ENCODE measurements around the gene KAT14.
"Not testable (repeated sequence)": the region's sequence is repeated elsewhere in the genome, so short reads cannot be mapped to it uniquely, and the experiment has no call there.

The KAT14 gene

GRCh38 chr20:18093388-18093787 is 44.3 kb upstream of the KAT14 start:
- H3K4me3 ChIP-seq (ENCODE audit: low read depth, low read length) = no peak overlapping the region
- TF ChIP-seq, protein P1, sequence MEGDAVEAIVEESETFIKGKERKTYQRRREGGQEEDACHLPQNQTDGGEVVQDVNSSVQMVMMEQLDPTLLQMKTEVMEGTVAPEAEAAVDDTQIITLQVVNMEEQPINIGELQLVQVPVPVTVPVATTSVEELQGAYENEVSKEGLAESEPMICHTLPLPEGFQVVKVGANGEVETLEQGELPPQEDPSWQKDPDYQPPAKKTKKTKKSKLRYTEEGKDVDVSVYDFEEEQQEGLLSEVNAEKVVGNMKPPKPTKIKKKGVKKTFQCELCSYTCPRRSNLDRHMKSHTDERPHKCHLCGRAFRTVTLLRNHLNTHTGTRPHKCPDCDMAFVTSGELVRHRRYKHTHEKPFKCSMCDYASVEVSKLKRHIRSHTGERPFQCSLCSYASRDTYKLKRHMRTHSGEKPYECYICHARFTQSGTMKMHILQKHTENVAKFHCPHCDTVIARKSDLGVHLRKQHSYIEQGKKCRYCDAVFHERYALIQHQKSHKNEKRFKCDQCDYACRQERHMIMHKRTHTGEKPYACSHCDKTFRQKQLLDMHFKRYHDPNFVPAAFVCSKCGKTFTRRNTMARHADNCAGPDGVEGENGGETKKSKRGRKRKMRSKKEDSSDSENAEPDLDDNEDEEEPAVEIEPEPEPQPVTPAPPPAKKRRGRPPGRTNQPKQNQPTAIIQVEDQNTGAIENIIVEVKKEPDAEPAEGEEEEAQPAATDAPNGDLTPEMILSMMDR (IDR thresholded peaks at IDR 0.05; ENCODE audit: low read depth, low read length, missing control alignments) = no peak
- in situ Hi-C loops (cut with HindIII; ENCODE audit: low sequenced_read_pairs) = no loop called here
- DNase-seq (ENCODE audit: low read depth) = no peak

DNA sequence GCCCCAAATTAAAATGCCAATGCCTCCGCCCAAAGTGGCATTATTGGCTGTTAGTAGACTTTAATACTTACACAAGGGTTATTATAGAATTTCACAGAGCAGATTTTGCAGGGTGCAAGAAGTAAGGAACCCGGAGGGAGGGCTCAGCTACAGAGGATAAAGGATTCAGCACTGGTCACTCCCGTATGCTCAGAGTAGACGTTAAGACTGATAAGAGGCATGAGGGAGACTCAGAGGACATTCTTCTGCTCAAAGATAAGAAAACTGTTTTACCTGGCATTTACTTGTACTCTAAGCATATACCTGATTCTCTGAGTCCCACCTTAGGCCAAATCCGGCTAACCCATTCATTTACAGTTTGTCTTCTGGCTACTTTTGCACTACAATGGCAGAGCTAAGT is 43.5 kb upstream of the KAT14 start:
- no peak for DNase-seq (ENCODE audit: low read depth)
- in situ Hi-C loops (cut with HindIII; ENCODE audit: low sequenced_read_pairs) = no loop called here
- H3K4me3 ChIP-seq (ENCODE audit: low read depth, low read length) = no peak overlapping the region
- TF ChIP-seq, protein P1 (IDR thresholded peaks at IDR 0.05; ENCODE audit: low read depth, low read length, missing control alignments) = no peak

- DNase-seq (ENCODE audit: low read depth); in situ Hi-C loops (cut with HindIII; ENCODE audit: low sequenced_read_pairs); H3K4me3 ChIP-seq (ENCODE audit: low read depth, low read length): not testable (repeated sequence)
Observed at GRCh38 chr20:18100569-18100968, 37.1 kb upstream of the KAT14 start.

DNA sequence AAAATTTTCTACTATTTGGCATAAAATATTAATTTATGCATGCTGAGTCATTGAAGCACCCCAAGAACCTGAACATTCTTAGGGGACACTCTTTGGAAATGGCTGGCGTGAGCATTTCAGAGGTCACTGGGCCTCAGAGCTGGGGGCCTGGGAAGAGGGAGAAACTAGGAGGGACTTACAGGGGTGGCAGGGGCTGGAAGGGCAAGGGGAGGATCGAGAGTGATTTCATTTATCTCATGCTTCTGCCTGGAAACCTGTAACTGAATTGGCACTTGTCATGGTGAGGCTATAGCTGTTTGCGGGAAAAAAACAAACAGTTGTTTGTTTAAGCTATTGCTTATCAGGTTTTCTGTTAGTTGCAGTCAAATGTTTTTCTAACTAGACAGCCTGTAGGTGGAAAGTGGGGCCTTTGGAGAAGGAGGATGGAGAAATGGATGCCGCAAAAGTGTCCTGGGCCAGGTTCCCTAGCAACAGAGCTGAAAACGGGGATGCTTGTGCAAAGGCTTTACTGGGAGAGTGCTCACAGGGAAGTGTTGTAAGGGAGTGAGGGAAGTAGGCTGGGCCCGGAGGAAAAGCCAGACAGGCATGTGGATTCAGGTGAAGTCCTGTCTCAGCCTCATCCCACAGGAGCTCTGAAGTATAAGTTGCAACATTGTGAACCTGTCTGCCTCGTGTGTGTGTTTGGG is 36.4 kb upstream of the KAT14 start:
- TF ChIP-seq, protein P1 (IDR thresholded peaks at IDR 0.05; ENCODE audit: low read depth, low read length, missing control alignments) = no peak
- no peak overlapping the region for H3K4me3 ChIP-seq (ENCODE audit: low read depth, low read length)
- no peak for DNase-seq (ENCODE audit: low read depth)
- in situ Hi-C loops (cut with HindIII; ENCODE audit: low sequenced_read_pairs) = no loop called here

GRCh38 chr20:18103497-18103896 is 34.2 kb upstream of the KAT14 start:
- TF ChIP-seq, protein P1 (IDR thresholded peaks at IDR 0.05; ENCODE audit: low read depth, low read length, missing control alignments) = no peak
- H3K4me3 ChIP-seq (ENCODE audit: low read depth, low read length) = no peak overlapping the region
- no peak for DNase-seq (ENCODE audit: low read depth)
- in situ Hi-C loops (cut with HindIII; ENCODE audit: low sequenced_read_pairs) = no loop called here

DNA sequence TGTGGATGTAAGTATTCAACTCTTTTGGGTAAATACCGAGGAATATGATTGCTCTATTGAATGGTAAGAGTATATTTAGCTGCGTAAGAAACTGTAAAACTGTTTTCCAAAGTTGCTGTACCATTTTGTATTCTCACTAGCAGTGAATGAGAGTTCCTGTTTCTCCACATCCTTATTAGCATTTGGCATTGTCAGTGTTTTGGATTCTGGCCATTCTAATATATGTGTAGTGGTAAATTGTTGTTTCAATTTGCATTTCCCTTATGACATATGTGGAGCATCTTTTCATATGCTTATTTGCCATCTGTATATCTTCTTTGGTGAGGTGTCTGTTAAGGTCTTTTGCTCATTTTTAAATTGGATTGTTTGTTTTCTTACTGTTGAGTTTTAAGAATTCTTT is 29.3 kb upstream of the KAT14 start:
- in situ Hi-C loops (cut with HindIII; ENCODE audit: low sequenced_read_pairs) = no loop called here
- TF ChIP-seq, protein P1 (IDR thresholded peaks at IDR 0.05; ENCODE audit: low read depth, low read length, missing control alignments) = no peak
- no peak for DNase-seq (ENCODE audit: low read depth)
- H3K4me3 ChIP-seq (ENCODE audit: low read depth, low read length) = no peak overlapping the region

DNA sequence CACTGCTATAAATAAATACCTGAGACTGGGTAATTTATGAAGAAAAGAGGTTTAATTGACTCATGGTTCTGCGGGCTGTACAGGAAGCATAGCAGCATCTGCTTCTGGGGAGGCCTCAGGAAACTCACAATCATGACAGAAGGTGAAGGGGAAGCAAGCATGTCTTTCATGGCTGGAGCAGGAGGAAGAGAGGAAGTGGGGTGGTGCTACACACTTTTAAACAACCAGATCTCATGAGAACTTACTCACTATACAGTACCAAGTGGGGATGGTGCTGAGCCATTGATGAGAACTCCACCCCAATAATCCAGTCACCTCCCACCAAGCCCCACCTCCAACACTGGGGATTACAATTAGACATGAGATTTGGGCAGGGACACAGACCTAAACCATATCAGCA is 9.1 kb upstream of the KAT14 start:
- DNase-seq (ENCODE audit: low read depth); H3K4me3 ChIP-seq (ENCODE audit: low read depth, low read length); in situ Hi-C loops (cut with HindIII; ENCODE audit: low sequenced_read_pairs): not testable (repeated sequence)

DNA sequence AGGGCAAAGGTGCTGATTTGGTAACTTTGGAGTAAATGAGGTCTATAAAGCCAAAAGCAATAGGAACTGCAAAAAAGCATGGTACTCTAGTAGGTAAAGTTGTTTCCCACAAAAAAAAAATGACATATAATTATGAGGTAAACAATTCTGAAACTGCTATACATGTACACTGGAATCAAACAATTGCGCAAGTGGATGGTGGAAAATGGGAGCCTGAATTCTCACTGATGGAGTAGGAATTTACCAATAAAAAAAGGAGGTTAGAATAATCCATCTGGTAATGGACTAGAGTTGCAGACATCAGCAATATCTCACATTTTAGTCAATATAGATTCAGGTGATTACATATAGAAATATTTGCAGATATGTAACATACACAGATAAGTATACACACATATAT is 5.0 kb upstream of the KAT14 start:
- in situ Hi-C loops (cut with HindIII; ENCODE audit: low sequenced_read_pairs) = no loop called here
- TF ChIP-seq, protein P1 (IDR thresholded peaks at IDR 0.05; ENCODE audit: low read depth, low read length, missing control alignments) = no peak
- no peak overlapping the region for H3K4me3 ChIP-seq (ENCODE audit: low read depth, low read length)
- no peak for DNase-seq (ENCODE audit: low read depth)
